K562 (cell line): ENCODE results near the gene C20orf141. TPM values are rescaled to one million over a fixed set of nuclear protein-coding genes. Genes with fewer than 3 reads are reported as not detected.
A peak's percentile ranks its signal among the peaks of the same experiment; 100 is the strongest.

ENCODE experiments used
- ASH1L ChIP-seq: fragments of 450-650 bp; IDR thresholded peaks from 2 replicates; pipeline ENCODE4 v1.6.1; 2018; ENCODE audit warnings: borderline replicate concordance, mild to moderate bottlenecking, low read depth; ENCODE audit not compliant: partially characterized antibody
- ATF3 ChIP-seq, 2 experiments: fragments of 450-650 bp in 1 of 2; sonication (generic) in 1 of 2; formaldehyde crosslinking in 1 of 2; IDR thresholded peaks in 1 of 2; conservative IDR thresholded peaks in 1 of 2; 2 replicates each; pipeline versions ENCODE4 v1.6.1 to v1.8.1; 2016 to 2023; ENCODE audit warnings: mild to moderate bottlenecking in 2 of 2, moderate library complexity in 2 of 2, inconsistent platforms in 1 of 2, missing genetic modification reagents in 1 of 2
- CEBPG ChIP-seq, 3 experiments: fragments of 200-800 bp in 1 of 3; sonication (Bioruptor generic) in 1 of 3; sonication (generic) in 1 of 3; formaldehyde crosslinking in 1 of 3; IDR thresholded peaks in 2 of 3; conservative IDR thresholded peaks in 1 of 3; 2 replicates each; pipeline versions ENCODE4 v1.6.1 to v1.8.0; 2016 to 2022; ENCODE audit warnings: missing compliant biosample characterization in 2 of 3, missing genetic modification characterization in 2 of 3, mild to moderate bottlenecking in 1 of 3, missing genetic modification reagents in 1 of 3
- COPS2 ChIP-seq: fragments of 450-650 bp; conservative IDR thresholded peaks from 2 replicates; pipeline ENCODE4 v1.6.1; 2016; ENCODE audit warnings: mild to moderate bottlenecking, moderate library complexity
- ERF ChIP-seq: fragments of 450-650 bp; formaldehyde crosslinking; IDR thresholded peaks from 2 replicates; pipeline ENCODE4 v1.4.0; 2020; ENCODE audit warnings: mild to moderate bottlenecking, mixed read lengths
- FUS ChIP-seq: fragments of 200-400 bp; formaldehyde crosslinking; optimal IDR thresholded peaks from 2 replicates; pipeline ENCODE3; 2017; ENCODE audit warnings: low read depth, low read length
- GABPB1 ChIP-seq: sonication (generic); formaldehyde crosslinking; IDR thresholded peaks from 2 replicates; pipeline ENCODE4 v1.8.0; 2022; ENCODE audit warnings: mild to moderate bottlenecking, missing genetic modification reagents
- HDAC8 ChIP-seq: fragments of 450-650 bp; IDR thresholded peaks from 2 replicates; pipeline ENCODE4 v1.6.1; 2016; ENCODE audit warnings: mild to moderate bottlenecking, missing genetic modification characterization, moderate library complexity, missing compliant biosample characterization
- HLTF ChIP-seq: fragments of 450-650 bp; IDR thresholded peaks from 2 replicates; pipeline ENCODE4 v1.6.1; 2016
- IRF1 ChIP-seq: sonication (generic); formaldehyde crosslinking; IDR thresholded peaks from 2 replicates; pipeline ENCODE4 v1.8.0; 2022; ENCODE audit warnings: missing genetic modification reagents, mild to moderate bottlenecking, borderline replicate concordance
- JUN ChIP-seq, 2 experiments: sonication (generic) in 1 of 2; formaldehyde crosslinking in 1 of 2; IDR thresholded peaks; 2 replicates each; pipeline versions ENCODE4 v1.6.1 to v1.8.0; 2012 to 2022; ENCODE audit warnings: borderline replicate concordance in 2 of 2, mild to moderate bottlenecking in 2 of 2, improper control_type of control experiment in 1 of 2, low read depth in 1 of 2, low read length in 1 of 2, missing genetic modification reagents in 1 of 2
- MBD1 ChIP-seq: fragments of 250-450 bp; sonication (Bioruptor Pico); IDR thresholded peaks from 2 replicates; pipeline ENCODE4 v1.8.0; 2022; ENCODE audit warnings: inconsistent platforms
- NFATC3 ChIP-seq: fragments of 450-650 bp; IDR thresholded peaks from 2 replicates; pipeline ENCODE4 v1.6.1; 2017; ENCODE audit warnings: mild to moderate bottlenecking
- POLR2B ChIP-seq: fragments of 450-650 bp; IDR thresholded peaks from 2 replicates; pipeline ENCODE4 v1.6.1; 2018; ENCODE audit warnings: low read depth; ENCODE audit not compliant: partially characterized antibody
- PTTG1 ChIP-seq: fragments of 450-650 bp; IDR thresholded peaks from 2 replicates; pipeline ENCODE4 v1.6.1; 2016; ENCODE audit warnings: low read depth, mild to moderate bottlenecking, missing genetic modification characterization, missing compliant biosample characterization
- RBM22 ChIP-seq: fragments of 200-400 bp; formaldehyde crosslinking; IDR thresholded peaks from 2 replicates; pipeline ENCODE4 v1.6.1; 2018; ENCODE audit warnings: low read length, low read depth; ENCODE audit not compliant: poor library complexity, severe bottlenecking
- RFX1 ChIP-seq: fragments of 450-650 bp; IDR thresholded peaks from 2 replicates; pipeline ENCODE4 v1.6.1; 2016; ENCODE audit warnings: mild to moderate bottlenecking, moderate library complexity
- SRSF3 ChIP-seq: fragments of 200-400 bp; formaldehyde crosslinking; IDR thresholded peaks from 2 replicates; pipeline ENCODE4 v1.6.1; 2016; ENCODE audit warnings: mild to moderate bottlenecking, low read length, moderate library complexity; ENCODE audit not compliant: insufficient read depth
- ZBTB5 ChIP-seq: fragments of 450-650 bp; IDR thresholded peaks from 2 replicates; pipeline ENCODE4 v1.6.1; 2017; ENCODE audit warnings: antibody characterized with exemption
- ZNF41 ChIP-seq: fragments of 250-450 bp; sonication (Bioruptor Pico); conservative IDR thresholded peaks from 2 replicates; pipeline ENCODE4 v1.4.0; 2020; ENCODE audit warnings: mild to moderate bottlenecking
- ZNF778 ChIP-seq: fragments of 450-650 bp; formaldehyde crosslinking; IDR thresholded peaks from 2 replicates; pipeline ENCODE4 v1.4.0; 2020; ENCODE audit warnings: mild to moderate bottlenecking, moderate library complexity
- polyA plus RNA-seq, 8 experiments: library from polyadenylated mRNA; depleted of rRNA in 4 of 8; stranded (reverse) in 5 of 8; unstranded in 3 of 8; fragments of >200 nt; fragmentation: Nextera tagmentation in 2 of 8; fragmentation: Illumina TruSeq in 1 of 8; extraction: Ambion mirVana in 2 of 8; extraction: Trizol in 1 of 8; gene quantifications; 2 replicates each; pipeline versions ENCODE4 v1.2.1 to v1.2.3, GENCODE V29; 2011 to 2014; ENCODE audit warnings: inconsistent platforms in 1 of 8, missing spikeins in 1 of 8
- total RNA-seq, 7 experiments: library from RNA; depleted of rRNA in 6 of 7; stranded (reverse); fragments of >200 nt in 6 of 7; fragmentation: Illumina TruSeq in 2 of 7; extraction: Trizol in 2 of 7; gene quantifications; 2 replicates each; pipeline versions ENCODE4 v1.2.1 to v1.2.3, GENCODE V29; 2011 to 2021; ENCODE audit warnings: low replicate concordance in 1 of 7

C20orf141 gene
- total and polyA plus RNA-seq, 9 of the 15 experiments (the other 6 are each of a cell fraction or from before 2014, with no cell fraction given) = not detected

- TF ChIP-seq MBD1 (CRISPR knock-in tag) = peak; percentile 95
- 0 out of 2 replicates have a peak, but pooled peaks have one; percentile 35 for TF ChIP-seq JUN (IDR thresholded peaks at IDR 0.05; ENCODE audit: borderline replicate concordance, low read depth, low read length)
- TF ChIP-seq JUN (CRISPR knock-in tag; IDR thresholded peaks at IDR 0.05; ENCODE audit: borderline replicate concordance) = no peak
- TF ChIP-seq HDAC8 = no peak
- TF ChIP-seq SRSF3 = no peak
- TF ChIP-seq HLTF = no peak
- no peak for TF ChIP-seq CEBPG (CRISPR knock-in tag; IDR thresholded peaks at IDR 0.05)
- no peak for TF ChIP-seq CEBPG (tag; conservative IDR thresholded peaks at IDR 0.05 in 1 of 2, IDR thresholded peaks at IDR 0.05 in 1 of 2)
- no peak for TF ChIP-seq RFX1
- TF ChIP-seq POLR2B = no peak
- TF ChIP-seq ZBTB5 = no peak
- no peak for TF ChIP-seq COPS2
- no peak for TF ChIP-seq NFATC3
- TF ChIP-seq IRF1 (CRISPR knock-in tag) = no peak
- TF ChIP-seq PTTG1 (tag) = no peak
- TF ChIP-seq GABPB1 = peak; percentile 98
- no peak for TF ChIP-seq RBM22
- 0 out of 2 replicates have a peak, but pooled peaks have one; percentile 10 for TF ChIP-seq ZNF41 (CRISPR knock-in tag)
- TF ChIP-seq ZNF778 (CRISPR knock-in tag) = no peak
- no peak for TF ChIP-seq FUS
- 0 out of 2 replicates have a peak, but pooled peaks have one; percentile 73 for TF ChIP-seq ERF (CRISPR knock-in tag)
- no peak for TF ChIP-seq ASH1L
- TF ChIP-seq ATF3 (IDR thresholded peaks at IDR 0.05) = no peak
- no peak for TF ChIP-seq ATF3 (CRISPR knock-in tag; conservative IDR thresholded peaks at IDR 0.05)
Measured at GRCh38 chr20:2840138-2840966, 25.6 kb downstream of the C20orf141 start, which contains the start of the genes PCED1A and VPS16 (continued).
